Coronary artery (tissue), 2 donors: Measurements from ENCODE around the gene SMOC2.

Experiments used
- DNase-seq: peaks from one replicate; pipeline ENCODE4 v3.0.0-alpha.2; 2017; ENCODE audit warnings: low spot score
- H3K27ac ChIP-seq, 2 donors: fragments of 200-600 bp; sonication (generic); one replicate each; pipeline ENCODE4 v1.5.1; 2016 to 2019
- H3K4me3 ChIP-seq: fragments of 200-600 bp; sonication (generic); 2 replicates; pipeline ENCODE4 v1.5.1; 2016; ENCODE audit warnings: mild to moderate bottlenecking, moderate library complexity
- TF ChIP-seq, protein P1 (sequence below): fragments of 200-600 bp; sonication (generic); IDR thresholded peaks from one replicate; pipeline ENCODE4 v1.5.1; 2019; ENCODE audit warnings: antibody characterized with exemption

The SMOC2 gene

DNA sequence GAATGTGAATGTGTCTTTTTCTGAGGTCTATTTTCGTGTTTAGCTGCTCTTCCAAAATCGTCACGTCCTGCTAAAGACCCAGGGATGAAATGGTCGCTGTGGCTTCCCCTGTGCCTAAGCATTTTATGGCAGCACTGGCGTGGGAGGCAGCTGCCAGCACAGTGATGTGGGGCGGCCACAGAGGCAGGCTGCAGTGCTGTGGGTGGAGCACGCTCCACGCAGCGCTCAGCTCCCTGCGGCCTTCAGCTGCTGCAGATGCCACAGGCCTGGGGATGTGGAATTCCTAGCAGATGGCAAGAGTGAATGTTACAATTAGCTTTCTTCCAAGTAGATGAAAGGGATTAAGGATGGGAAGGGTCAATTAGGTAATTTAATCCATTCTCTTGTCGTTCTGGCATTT lies 242.6 kb downstream of the SMOC2 start:
- TF ChIP-seq, protein P1, sequence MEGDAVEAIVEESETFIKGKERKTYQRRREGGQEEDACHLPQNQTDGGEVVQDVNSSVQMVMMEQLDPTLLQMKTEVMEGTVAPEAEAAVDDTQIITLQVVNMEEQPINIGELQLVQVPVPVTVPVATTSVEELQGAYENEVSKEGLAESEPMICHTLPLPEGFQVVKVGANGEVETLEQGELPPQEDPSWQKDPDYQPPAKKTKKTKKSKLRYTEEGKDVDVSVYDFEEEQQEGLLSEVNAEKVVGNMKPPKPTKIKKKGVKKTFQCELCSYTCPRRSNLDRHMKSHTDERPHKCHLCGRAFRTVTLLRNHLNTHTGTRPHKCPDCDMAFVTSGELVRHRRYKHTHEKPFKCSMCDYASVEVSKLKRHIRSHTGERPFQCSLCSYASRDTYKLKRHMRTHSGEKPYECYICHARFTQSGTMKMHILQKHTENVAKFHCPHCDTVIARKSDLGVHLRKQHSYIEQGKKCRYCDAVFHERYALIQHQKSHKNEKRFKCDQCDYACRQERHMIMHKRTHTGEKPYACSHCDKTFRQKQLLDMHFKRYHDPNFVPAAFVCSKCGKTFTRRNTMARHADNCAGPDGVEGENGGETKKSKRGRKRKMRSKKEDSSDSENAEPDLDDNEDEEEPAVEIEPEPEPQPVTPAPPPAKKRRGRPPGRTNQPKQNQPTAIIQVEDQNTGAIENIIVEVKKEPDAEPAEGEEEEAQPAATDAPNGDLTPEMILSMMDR = no peak
- no peak for DNase-seq
- H3K27ac ChIP-seq = no peak overlapping the region
- H3K4me3 ChIP-seq = no peak overlapping the region

DNA sequence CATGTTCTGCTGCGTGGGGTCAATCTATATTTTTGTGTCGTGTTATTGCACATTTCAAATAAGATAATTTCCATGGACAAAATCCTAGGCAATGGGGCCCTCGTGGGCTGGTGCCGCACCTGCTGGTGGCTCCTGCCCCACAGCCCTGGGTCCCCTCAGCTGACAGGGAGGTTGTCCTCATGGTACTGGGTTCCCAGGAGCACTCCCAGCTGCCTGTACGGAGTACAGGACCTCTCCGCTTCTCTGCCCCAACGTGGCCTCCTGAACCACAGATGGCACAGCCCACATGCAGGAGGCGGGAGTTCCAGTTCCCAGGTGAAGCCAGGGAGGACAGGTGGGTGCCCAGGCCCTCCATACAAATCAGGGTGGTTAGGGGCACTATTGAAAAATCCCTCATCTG lies 243.5 kb downstream of the SMOC2 start:
- no peak overlapping the region for H3K4me3 ChIP-seq
- DNase-seq = no peak
- H3K27ac ChIP-seq = no peak overlapping the region
- TF ChIP-seq, protein P1 = no peak

DNA sequence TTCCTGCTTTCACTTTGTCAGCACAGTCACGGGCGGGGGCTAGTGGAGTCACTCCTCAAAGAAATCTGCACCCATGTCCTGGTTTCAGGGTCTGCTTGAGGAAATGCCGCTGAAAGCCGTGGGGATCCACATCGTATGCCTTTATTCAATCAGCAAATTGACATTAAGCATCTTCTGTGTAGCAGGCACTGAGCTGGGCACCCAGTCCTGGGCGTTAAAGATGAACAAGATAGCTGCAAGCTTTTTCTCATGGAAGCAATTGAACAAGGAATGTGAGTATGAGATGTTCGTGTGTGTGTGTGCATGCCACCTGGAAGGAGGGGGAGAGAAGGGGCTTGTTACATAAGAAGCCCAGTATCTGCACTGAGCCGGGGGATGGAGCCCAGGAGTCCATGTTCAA lies 243.9 kb downstream of the SMOC2 start:
- no peak overlapping the region for H3K27ac ChIP-seq
- TF ChIP-seq, protein P1 = no peak
- DNase-seq = no peak
- no peak overlapping the region for H3K4me3 ChIP-seq

DNA sequence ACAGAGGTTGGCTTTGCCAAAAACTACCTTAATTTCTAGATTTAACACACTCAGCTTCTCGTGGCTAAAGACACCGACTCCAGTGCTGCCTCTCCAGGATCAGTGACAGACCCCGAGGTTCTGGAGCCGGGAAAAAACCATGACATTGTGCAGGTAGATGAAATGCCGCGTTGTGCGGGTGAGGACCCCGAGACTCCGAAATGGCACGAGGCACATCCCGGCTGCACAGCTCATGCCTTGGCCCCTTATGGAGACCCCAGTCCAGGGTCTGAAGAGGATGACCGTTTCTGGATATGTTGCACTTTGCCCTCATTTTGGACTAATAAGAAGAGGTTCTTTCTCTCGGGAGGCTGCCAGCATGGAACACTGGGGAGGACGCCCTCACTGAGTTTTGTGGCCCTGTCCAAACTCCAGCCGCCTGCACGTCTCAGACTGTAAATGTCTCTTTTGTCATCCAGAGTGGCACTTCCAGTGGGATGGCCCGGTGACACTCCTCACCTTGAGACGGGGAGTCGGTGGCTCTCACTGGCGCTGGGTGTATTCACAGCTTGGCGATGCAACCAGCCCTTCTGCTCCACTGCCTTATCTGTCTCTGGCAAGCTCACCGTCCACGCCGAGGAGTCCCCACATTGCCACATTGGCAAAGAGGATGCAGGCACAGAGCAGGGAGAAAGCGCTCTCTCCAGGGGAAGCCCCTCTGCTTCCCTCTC lies 245.2 kb downstream of the SMOC2 start:
- Histone ChIP-seq H3K27ac (no peak overlapping the region), H3K4me3 (no peak overlapping the region)
- TF ChIP-seq, protein P1 = no peak
- DNase-seq = peak; percentile 38

DNA sequence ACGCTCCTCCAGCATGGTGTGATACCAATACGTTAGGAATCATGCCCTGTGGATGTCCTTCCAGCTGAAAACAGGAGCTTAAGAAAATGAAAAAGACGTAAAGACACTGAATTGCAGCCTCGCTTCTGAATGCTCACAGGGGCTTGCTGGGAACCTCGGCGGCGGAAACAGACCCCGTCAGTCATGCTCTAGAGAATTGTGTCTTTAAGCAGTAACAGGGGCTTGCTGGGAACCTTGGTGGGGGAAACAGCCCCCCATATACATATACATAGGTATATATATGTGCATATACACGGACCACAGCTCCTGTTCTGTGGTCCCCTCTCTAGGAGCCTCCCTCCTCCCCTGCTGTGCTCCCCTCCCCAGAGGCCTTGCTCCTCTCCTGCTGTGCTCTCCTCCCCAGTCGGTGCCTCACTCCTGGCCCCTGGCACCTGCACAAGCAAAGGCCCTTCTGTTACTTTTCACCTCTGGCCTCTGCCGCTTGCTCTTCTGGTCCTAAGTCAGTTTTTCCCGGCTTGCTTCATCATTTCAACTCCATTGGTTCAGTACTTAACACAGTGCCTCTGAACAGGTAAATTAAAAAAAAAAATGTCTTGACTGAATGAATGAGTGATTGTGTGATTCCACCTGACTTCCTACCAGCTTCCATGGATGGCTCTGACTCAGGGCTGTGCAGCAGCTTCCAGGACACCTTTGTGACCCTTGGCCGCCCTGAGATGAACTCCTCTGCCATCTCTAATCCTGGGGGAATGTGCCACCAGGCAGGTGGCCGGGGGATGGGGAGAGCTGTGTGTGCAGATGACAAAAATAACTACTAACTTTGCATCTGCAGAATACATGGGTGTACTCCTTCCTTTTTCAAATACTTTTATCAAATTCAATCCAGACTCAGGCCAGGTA lies 246.1 kb downstream of the SMOC2 start:
- Histone ChIP-seq H3K4me3 (no peak overlapping the region), H3K27ac (no peak overlapping the region)
- DNase-seq = peak; percentile 24
- TF ChIP-seq, protein P1 = no peak

DNA sequence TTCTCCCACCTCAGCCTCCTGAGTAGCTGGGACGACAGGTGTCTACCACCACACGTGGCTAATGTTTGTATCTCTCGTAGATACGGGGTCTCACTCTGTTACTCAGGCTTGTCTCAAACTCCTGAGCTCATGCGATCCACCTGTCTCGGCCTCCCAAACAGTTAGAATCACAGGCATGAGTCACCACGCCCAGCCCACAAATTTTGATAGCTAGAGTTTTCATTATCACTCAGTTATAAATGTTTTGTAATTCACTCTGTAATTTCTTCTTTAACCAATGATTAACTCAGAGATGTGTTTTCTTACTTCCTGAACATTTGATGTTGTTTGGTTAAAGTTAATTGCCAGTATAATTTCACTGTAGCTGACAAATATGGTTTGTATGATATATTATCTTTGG lies 249.3 kb downstream of the SMOC2 start:
- TF ChIP-seq, protein P1 = no peak
- no peak overlapping the region for H3K27ac ChIP-seq
- DNase-seq = peak; percentile 17

DNA sequence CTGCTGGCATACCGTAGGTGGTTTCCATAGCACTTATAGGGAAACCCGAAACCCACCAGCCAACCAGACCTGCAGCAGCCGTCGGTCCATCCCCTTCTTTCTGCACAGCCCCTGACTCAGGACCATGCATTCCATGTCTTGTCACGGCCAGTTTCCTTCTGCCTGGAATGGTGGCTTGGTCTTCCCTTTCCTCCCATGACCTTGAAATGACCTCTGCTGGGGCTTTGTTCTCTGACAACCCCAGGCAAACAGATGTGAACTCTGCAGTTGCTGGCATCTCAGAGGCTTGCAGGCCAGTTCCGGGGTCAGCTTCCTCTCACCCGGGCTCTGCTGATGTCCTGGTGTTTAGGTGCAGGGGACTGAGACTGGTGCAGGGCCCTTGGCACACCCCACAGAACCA lies 250.8 kb downstream of the SMOC2 start:
- TF ChIP-seq, protein P1 = no peak
- peak; percentile 33 for DNase-seq
- Histone ChIP-seq H3K27ac (no peak overlapping the region), H3K4me3 (no peak overlapping the region)

More for the DNA sequence above, 249.3 kb downstream of the SMOC2 start:
- H3K4me3 ChIP-seq = no peak overlapping the region
